Tibial artery (tissue), 4 donors: Measurements from ENCODE around the gene GGNBP2.
"Not testable (repeated sequence)": the region's sequence is repeated elsewhere in the genome, so short reads cannot be mapped to it uniquely, and the experiment has no call there.

Experiments
- DNase-seq, 2 donors: peaks; one replicate each; pipeline ENCODE4 v3.0.0-alpha.2; 2019
- H3K27ac ChIP-seq, 2 donors: fragments of 200-600 bp; sonication (generic) in 1 of 2; 1 replicate in 1 of 2; 2 replicates in 1 of 2; pipeline ENCODE4 v1.5.1; 2018 to 2019; ENCODE audit warnings: mild to moderate bottlenecking in 1 of 2
- H3K27me3 ChIP-seq, 2 donors: fragments of 200-600 bp; sonication (generic) in 1 of 2; one replicate each; pipeline versions ENCODE4 v1.5.1 to v1.6.0; 2016 to 2019
- H3K36me3 ChIP-seq, 3 donors: fragments of 200-600 bp; sonication (generic) in 2 of 3; one replicate each; pipeline ENCODE4 v1.5.1; 2016 to 2019; ENCODE audit warnings: mild to moderate bottlenecking in 2 of 3
- H3K4me1 ChIP-seq, 4 donors: fragments of 200-600 bp; sonication (generic) in 2 of 4; 1 replicate in 3 of 4; 2 replicates in 1 of 4; pipeline ENCODE4 v1.5.1; 2016 to 2019
- H3K4me3 ChIP-seq, 2 donors: fragments of 200-600 bp; sonication (generic) in 1 of 2; 1 replicate in 1 of 2; 2 replicates in 1 of 2; pipeline ENCODE4 v1.5.1; 2018 to 2019; ENCODE audit warnings: mild to moderate bottlenecking in 2 of 2
- H3K9me3 ChIP-seq, 3 donors: fragments of 200-600 bp; sonication (generic) in 1 of 3; one replicate each; pipeline ENCODE4 v1.5.1; 2016 to 2019
- intact Hi-C: fragments of 100-400 bp; cut with DNase I; formaldehyde crosslinking; loops from one replicate; pipeline ENCODE4 v1.15.0; 2023; ENCODE audit warnings: low total_unique reads
- TF ChIP-seq, protein P1 (sequence below), 2 experiments: fragments of 200-600 bp in 1 of 2; fragments of 450-650 bp in 1 of 2; IDR thresholded peaks; one replicate each; pipeline ENCODE4 v1.5.1; 2017 to 2019; ENCODE audit warnings: antibody characterized with exemption in 2 of 2, mild to moderate bottlenecking in 1 of 2, moderate library complexity in 1 of 2

Gene GGNBP2

DNA sequence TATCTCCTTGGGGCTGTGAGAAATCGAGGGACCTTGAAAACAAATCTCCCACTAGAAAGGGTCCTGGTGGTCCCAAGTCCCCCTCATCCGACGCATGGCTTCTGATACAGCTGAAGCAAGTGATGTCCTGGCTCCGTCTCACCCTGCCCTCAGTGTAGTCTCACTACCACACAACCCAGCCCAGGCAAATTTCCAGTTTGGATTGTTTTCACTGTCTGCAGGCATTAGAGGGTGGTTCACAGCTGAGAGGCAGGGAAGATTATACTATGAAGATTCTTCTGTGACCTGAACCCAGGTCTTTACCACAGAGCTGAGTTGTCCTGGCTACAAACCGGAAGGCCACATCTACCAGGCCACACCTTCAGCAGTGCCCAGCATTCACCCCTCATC is 40.6 kb upstream of the GGNBP2 start:
- Histone ChIP-seq H3K9me3 (no peaks in the 10 kb centered on the region), H3K27ac (no peak overlapping the region), H3K4me3 (no peak overlapping the region), H3K4me1 (no peaks in the 10 kb centered on the region), H3K36me3 (peaks cover 18 to 83% (median 62%) of the 10 kb centered on the region in 3 donors), H3K27me3 (no peaks in the 10 kb centered on the region)
- TF ChIP-seq, protein P1, sequence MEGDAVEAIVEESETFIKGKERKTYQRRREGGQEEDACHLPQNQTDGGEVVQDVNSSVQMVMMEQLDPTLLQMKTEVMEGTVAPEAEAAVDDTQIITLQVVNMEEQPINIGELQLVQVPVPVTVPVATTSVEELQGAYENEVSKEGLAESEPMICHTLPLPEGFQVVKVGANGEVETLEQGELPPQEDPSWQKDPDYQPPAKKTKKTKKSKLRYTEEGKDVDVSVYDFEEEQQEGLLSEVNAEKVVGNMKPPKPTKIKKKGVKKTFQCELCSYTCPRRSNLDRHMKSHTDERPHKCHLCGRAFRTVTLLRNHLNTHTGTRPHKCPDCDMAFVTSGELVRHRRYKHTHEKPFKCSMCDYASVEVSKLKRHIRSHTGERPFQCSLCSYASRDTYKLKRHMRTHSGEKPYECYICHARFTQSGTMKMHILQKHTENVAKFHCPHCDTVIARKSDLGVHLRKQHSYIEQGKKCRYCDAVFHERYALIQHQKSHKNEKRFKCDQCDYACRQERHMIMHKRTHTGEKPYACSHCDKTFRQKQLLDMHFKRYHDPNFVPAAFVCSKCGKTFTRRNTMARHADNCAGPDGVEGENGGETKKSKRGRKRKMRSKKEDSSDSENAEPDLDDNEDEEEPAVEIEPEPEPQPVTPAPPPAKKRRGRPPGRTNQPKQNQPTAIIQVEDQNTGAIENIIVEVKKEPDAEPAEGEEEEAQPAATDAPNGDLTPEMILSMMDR (IDR thresholded peaks at IDR 0.05): no peak
- no peak for DNase-seq
- intact Hi-C loops: no loop called here

DNA sequence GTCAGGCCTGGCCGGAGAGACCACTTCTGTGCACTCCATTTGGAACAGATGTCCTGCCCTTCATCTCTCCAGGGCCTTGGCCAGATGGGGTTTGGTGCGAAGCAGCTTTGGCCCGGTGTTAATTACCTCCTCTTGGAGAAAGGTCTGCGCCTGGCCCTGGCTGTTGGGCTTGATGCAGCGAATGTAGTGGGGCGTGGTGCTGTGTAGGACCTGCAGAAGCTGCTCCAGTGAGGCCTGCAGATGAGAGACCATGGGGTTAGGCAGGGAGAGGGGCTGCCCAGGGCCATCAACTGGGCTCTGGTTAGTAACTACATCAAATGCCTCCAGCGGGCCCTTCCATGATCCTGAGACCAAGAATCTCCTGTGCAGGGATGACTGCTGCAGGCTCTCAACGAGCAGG is 39.5 kb upstream of the GGNBP2 start:
- Histone ChIP-seq H3K27me3 (no peaks in the 10 kb centered on the region), H3K9me3 (no peaks in the 10 kb centered on the region), H3K36me3 (peaks cover 18 to 91% (median 69%) of the 10 kb centered on the region in 3 donors), H3K27ac (no peak overlapping the region), H3K4me1 (no peaks in the 10 kb centered on the region), H3K4me3 (no peak overlapping the region)
- no peak for DNase-seq
- TF ChIP-seq, protein P1 (IDR thresholded peaks at IDR 0.05): no peak
- intact Hi-C loops: no loop called here

DNA sequence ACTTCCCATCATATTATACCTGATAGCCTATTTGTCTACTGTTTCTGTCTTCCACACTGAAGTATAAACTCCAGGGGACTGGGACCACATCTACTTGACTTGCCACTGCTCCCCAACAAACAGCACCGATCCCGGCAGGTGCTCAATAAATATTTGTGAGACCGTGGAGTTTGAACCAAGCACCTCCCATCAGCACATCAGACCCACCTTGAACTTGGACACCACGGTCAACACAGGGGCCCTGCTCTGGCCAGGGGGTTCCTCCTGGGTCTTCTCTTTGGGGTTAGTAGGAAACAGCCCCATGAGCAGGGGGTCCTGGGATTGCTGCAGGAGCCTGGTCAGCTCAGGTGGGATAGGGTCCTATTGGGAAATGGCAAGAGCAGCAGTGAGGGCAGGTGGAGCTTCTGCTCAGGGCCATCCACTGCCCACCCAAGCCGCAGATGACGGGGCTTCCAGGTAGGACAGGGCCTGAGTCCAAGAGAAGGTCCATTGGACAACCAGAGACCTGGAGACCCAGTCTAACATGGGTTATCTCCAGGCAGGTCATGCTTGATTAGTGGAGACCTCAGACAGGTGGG is 38.4 kb upstream of the GGNBP2 start:
- intact Hi-C loops: no loop called here
- TF ChIP-seq, protein P1 (IDR thresholded peaks at IDR 0.05): no peak
- Histone ChIP-seq H3K27me3 (no peaks in the 10 kb centered on the region), H3K27ac (no peak overlapping the region), H3K4me1 (no peaks in the 10 kb centered on the region), H3K36me3 (peaks cover 18 to 92% (median 61%) of the 10 kb centered on the region in 3 donors), H3K9me3 (no peaks in the 10 kb centered on the region), H3K4me3 (no peak overlapping the region)
- no peak for DNase-seq

DNA sequence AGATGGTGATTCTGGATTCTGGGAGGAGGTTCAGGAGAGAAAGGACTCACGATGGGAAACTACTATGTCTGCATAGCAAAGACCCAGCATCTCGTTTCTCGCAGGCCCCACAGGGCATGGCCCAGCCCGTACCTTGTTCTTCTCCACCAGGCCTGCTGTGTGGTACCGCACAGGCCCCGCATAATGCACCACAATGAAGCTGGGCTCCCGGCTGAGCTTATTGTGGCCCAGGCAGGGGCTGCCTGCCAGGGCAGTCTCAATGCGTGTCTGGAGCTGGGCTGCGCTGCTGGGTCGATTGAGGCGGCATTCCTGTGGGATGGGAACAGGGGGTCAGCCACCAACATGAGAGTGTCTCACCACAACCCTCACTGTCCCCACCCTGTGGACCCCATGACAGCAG is 37.9 kb upstream of the GGNBP2 start:
- no peaks in the 10 kb centered on the region for H3K9me3 ChIP-seq
- TF ChIP-seq, protein P1 (IDR thresholded peaks at IDR 0.05): no peak
- peaks cover 18 to 95% (median 61%) of the 10 kb centered on the region in 3 donors for H3K36me3 ChIP-seq
- no peaks in the 10 kb centered on the region for H3K27me3 ChIP-seq
- no peak overlapping the region for H3K4me3 ChIP-seq
- intact Hi-C loops: no loop called here
- H3K4me1 ChIP-seq: no peaks in the 10 kb centered on the region
- DNase-seq: no peak
- H3K27ac ChIP-seq: no peak overlapping the region

DNA sequence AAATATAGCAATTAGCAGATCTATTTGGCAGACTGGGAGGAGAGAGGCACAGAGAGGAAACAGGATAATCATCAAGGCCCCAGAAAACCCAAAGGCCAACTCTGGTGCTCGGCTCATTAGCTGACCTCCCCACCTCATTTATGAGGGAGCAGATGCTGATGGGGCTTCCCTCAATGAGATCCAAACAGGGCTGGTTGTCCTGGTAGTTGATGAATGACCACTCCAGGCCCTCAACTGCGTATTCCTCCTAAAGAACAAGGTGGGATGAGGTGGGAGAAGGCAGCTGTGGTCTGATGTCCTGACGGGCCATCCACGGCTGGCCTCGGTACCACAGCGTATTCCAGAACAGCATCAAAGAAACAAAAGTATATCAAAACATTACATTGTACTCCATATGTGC is 37.5 kb upstream of the GGNBP2 start:
- H3K36me3 ChIP-seq: peaks cover 18 to 95% (median 61%) of the 10 kb centered on the region in 3 donors
- no peaks in the 10 kb centered on the region for H3K9me3 ChIP-seq
- intact Hi-C loops: no loop called here
- TF ChIP-seq, protein P1 (IDR thresholded peaks at IDR 0.05): no peak
- no peak overlapping the region for H3K27ac ChIP-seq
- no peak for DNase-seq
- no peak overlapping the region for H3K4me3 ChIP-seq
- H3K4me1 ChIP-seq: no peaks in the 10 kb centered on the region
- no peaks in the 10 kb centered on the region for H3K27me3 ChIP-seq

DNA sequence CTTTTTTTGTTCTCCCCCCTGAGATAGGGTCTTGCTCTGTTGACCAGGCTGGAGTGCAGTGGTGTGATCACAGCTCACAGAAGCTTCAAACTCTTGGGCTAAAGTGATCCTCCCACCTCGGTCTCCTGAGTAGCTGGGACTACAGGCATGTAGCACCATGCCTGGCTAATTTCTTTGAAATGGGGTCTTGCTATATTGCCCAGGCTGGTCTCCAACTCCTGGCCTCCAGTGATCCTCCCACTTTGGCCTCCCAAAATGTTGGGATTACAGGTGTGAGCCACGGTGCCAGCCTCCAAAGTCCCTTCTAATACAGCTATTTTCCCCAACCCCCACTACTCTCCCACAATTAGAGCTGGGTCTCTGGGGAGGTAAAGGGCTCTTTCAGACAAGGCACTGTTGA is 36.3 kb upstream of the GGNBP2 start:
- H3K27me3 ChIP-seq, H3K4me3 ChIP-seq, H3K27ac ChIP-seq, H3K9me3 ChIP-seq, intact Hi-C loops, H3K4me1 ChIP-seq, DNase-seq: not testable (repeated sequence)
- H3K36me3 ChIP-seq: peaks cover 13 to 96% (median 58%) of the 10 kb centered on the region in 3 donors
